Fibroblast of lung (primary cell): ENCODE results near the gene DDB1. TPM values are rescaled to one million over a fixed set of nuclear protein-coding genes. Genes with fewer than 3 reads are reported as not detected.

Experiments used
- DNase-seq, 2 donors: peaks; one replicate each; pipeline versions ENCODE4 v3.0.0 to v3.0.0-alpha.2; 2010; ENCODE audit warnings: low read depth in 2 of 2
- H2AFZ ChIP-seq: 2 replicates; pipeline ENCODE4 v1.5.1; 2012; ENCODE audit warnings: low read length, control low read depth, inconsistent platforms
- H3K27ac ChIP-seq: 2 replicates; pipeline ENCODE4 v1.5.1; 2011; ENCODE audit warnings: low read length, control low read depth; ENCODE audit not compliant: insufficient read depth
- H3K27me3 ChIP-seq: 2 replicates; pipeline ENCODE4 v1.5.1; 2011; ENCODE audit warnings: mild to moderate bottlenecking, low read length; ENCODE audit not compliant: control insufficient read depth, insufficient read depth
- H3K36me3 ChIP-seq: 2 replicates; pipeline ENCODE4 v1.5.1; 2011; ENCODE audit warnings: low read length; ENCODE audit not compliant: control insufficient read depth, insufficient read depth
- H3K4me1 ChIP-seq: 2 replicates; pipeline ENCODE4 v1.5.1; 2011; ENCODE audit warnings: low read length; ENCODE audit not compliant: control insufficient read depth, insufficient read depth; ENCODE audit errors: extremely low read depth
- H3K4me2 ChIP-seq: 2 replicates; pipeline ENCODE4 v1.5.1; 2011; ENCODE audit warnings: low read length, control low read depth; ENCODE audit not compliant: insufficient read depth; ENCODE audit errors: extremely low read depth
- H3K4me3 ChIP-seq, 4 experiments: fragments of 200-600 bp in 1 of 4; sonication (generic) in 1 of 4; replicated peaks in 1 of 4; 2 replicates each; pipeline ENCODE4 v1.5.1; 2011 to 2016; ENCODE audit warnings: low read length in 4 of 4, low read depth in 3 of 4, mild to moderate bottlenecking in 3 of 4, control low read depth in 2 of 4, inconsistent platforms in 1 of 4, mixed read lengths in 1 of 4; ENCODE audit not compliant: insufficient read depth in 1 of 4; ENCODE audit errors: control extremely low read depth in 1 of 4
- H3K79me2 ChIP-seq: 2 replicates; pipeline ENCODE4 v1.5.1; 2012; ENCODE audit warnings: mild to moderate bottlenecking, low read length, inconsistent platforms; ENCODE audit not compliant: control insufficient read depth, insufficient read depth
- H3K9ac ChIP-seq: 2 replicates; pipeline ENCODE4 v1.5.1; 2011; ENCODE audit warnings: mild to moderate bottlenecking, low read length, control low read depth; ENCODE audit not compliant: insufficient read depth
- H3K9me3 ChIP-seq: 2 replicates; pipeline ENCODE4 v1.5.1; 2012; ENCODE audit warnings: low read depth, low read length; ENCODE audit not compliant: control insufficient read depth, insufficient read depth
- H4K20me1 ChIP-seq: 2 replicates; pipeline ENCODE4 v1.5.1; 2011; ENCODE audit warnings: low read length; ENCODE audit not compliant: control insufficient read depth, insufficient read depth; ENCODE audit errors: extremely low read depth
- EZH2 ChIP-seq: IDR thresholded peaks from 2 replicates; pipeline ENCODE4 v1.5.1; 2012; ENCODE audit warnings: low read length, control low read depth, mild to moderate bottlenecking; ENCODE audit errors: missing control alignments
- polyA plus RNA-seq, 2 donors: library from polyadenylated mRNA; depleted of rRNA in 1 of 2; stranded (reverse) in 1 of 2; unstranded in 1 of 2; fragments of >200 nt; gene quantifications; 2 replicates each; pipeline ENCODE4 v1.2.1, GENCODE V29; 2011 to 2012; ENCODE audit warnings: missing spikeins in 1 of 2
- total RNA-seq: library from RNA; depleted of rRNA; stranded (reverse); fragments of >200 nt; gene quantifications from 2 replicates; pipeline ENCODE4 v1.2.1, GENCODE V29; 2014
- TF ChIP-seq, protein P1 (sequence below), 2 donors: IDR thresholded peaks in 1 of 2; conservative IDR thresholded peaks in 1 of 2; 1 replicate in 1 of 2; 2 replicates in 1 of 2; pipeline ENCODE4 v1.5.1; 2011 to 2012; ENCODE audit warnings: low read length in 2 of 2, control low read depth in 1 of 2, inconsistent platforms in 1 of 2, low read depth in 1 of 2, mild to moderate bottlenecking in 1 of 2

Gene DDB1
- total and polyA plus RNA-seq, 2 donors (not counting 1 experiment from before 2014, with no cell fraction given), result 282 to 298 TPM

DNA sequence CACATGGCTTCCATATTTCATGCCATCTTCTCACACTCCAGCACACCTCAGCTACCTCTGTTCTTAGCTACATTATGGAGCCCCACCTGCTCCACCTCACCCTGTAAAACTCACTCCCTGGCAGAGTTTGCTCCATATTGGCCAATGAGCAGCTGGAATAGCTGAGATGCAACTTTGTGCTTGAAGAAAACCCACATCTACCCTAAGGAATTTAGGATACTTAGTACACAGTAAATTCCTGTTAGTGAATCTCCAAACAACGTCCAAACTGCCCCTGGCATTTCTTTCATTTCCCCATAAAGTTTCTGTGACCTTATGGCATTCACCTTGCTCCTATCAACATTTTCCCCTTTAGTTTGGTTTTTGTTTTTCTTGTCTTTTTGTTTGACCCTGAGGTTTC, 35.6 kb downstream of the DDB1 start:
- Histone ChIP-seq H3K36me3 (peaks cover 17% of the 10 kb centered on the region), H3K27me3 (no peaks in the 10 kb centered on the region), H3K79me2 (no peaks in the 10 kb centered on the region), H3K9ac (no peak overlapping the region), H3K4me1 (peaks cover 30% of the 10 kb centered on the region), H3K27ac (peak overlapping the region; percentile 26), H2AFZ (no peak overlapping the region), H4K20me1 (no peaks in the 10 kb centered on the region), H3K4me2 (peak overlapping the region; percentile 15), H3K9me3 (no peaks in the 10 kb centered on the region), H3K4me3 (no peak overlapping the region)
- TF ChIP-seq EZH2, result no peak
- TF ChIP-seq, protein P1, sequence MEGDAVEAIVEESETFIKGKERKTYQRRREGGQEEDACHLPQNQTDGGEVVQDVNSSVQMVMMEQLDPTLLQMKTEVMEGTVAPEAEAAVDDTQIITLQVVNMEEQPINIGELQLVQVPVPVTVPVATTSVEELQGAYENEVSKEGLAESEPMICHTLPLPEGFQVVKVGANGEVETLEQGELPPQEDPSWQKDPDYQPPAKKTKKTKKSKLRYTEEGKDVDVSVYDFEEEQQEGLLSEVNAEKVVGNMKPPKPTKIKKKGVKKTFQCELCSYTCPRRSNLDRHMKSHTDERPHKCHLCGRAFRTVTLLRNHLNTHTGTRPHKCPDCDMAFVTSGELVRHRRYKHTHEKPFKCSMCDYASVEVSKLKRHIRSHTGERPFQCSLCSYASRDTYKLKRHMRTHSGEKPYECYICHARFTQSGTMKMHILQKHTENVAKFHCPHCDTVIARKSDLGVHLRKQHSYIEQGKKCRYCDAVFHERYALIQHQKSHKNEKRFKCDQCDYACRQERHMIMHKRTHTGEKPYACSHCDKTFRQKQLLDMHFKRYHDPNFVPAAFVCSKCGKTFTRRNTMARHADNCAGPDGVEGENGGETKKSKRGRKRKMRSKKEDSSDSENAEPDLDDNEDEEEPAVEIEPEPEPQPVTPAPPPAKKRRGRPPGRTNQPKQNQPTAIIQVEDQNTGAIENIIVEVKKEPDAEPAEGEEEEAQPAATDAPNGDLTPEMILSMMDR (conservative IDR thresholded peaks at IDR 0.05 in 1 of 2, IDR thresholded peaks at IDR 0.05 in 1 of 2; ENCODE audit: low read depth in 1 of 2, low read length in 2 of 2), result no peak
- DNase-seq, result peak in 1 of 2 donors; percentile 77

DNA sequence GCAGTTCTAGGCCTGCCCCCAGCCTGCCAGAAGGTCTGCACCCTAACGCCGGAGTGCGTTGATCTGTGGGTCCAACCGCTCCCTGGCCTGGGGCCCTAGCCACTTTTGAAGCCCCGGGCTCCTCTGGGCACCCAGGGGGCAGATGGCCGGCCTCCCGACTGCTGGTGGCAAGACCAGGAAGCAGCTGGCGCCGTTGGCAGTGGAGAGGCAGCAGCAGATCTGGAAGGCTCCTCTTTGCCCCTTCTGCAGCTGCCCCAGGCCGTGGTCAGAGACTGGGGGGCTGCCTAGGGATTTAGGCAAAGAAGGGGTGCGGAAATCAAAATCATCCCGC, 37.3 kb downstream of the DDB1 start:
- no peaks in the 10 kb centered on the region for H3K27me3 ChIP-seq
- H3K27ac ChIP-seq, result no peak overlapping the region
- H3K9ac ChIP-seq, result peak overlapping the region; percentile 62
- no peaks in the 10 kb centered on the region for H4K20me1 ChIP-seq
- H3K9me3 ChIP-seq, result no peaks in the 10 kb centered on the region
- H3K79me2 ChIP-seq, result no peaks in the 10 kb centered on the region
- H2AFZ ChIP-seq, result no peak overlapping the region
- DNase-seq, result no peak
- peaks cover 11% of the 10 kb centered on the region for H3K36me3 ChIP-seq
- TF ChIP-seq, protein P1 (conservative IDR thresholded peaks at IDR 0.05 in 1 of 2, IDR thresholded peaks at IDR 0.05 in 1 of 2; ENCODE audit: low read depth in 1 of 2, low read length in 2 of 2), result no peak
- no peak for TF ChIP-seq EZH2
- peaks cover 30% of the 10 kb centered on the region for H3K4me1 ChIP-seq
- peak overlapping the region in 2 of 4 experiments; percentile 47 to 69 for H3K4me3 ChIP-seq
- H3K4me2 ChIP-seq, result no peak overlapping the region

DNA sequence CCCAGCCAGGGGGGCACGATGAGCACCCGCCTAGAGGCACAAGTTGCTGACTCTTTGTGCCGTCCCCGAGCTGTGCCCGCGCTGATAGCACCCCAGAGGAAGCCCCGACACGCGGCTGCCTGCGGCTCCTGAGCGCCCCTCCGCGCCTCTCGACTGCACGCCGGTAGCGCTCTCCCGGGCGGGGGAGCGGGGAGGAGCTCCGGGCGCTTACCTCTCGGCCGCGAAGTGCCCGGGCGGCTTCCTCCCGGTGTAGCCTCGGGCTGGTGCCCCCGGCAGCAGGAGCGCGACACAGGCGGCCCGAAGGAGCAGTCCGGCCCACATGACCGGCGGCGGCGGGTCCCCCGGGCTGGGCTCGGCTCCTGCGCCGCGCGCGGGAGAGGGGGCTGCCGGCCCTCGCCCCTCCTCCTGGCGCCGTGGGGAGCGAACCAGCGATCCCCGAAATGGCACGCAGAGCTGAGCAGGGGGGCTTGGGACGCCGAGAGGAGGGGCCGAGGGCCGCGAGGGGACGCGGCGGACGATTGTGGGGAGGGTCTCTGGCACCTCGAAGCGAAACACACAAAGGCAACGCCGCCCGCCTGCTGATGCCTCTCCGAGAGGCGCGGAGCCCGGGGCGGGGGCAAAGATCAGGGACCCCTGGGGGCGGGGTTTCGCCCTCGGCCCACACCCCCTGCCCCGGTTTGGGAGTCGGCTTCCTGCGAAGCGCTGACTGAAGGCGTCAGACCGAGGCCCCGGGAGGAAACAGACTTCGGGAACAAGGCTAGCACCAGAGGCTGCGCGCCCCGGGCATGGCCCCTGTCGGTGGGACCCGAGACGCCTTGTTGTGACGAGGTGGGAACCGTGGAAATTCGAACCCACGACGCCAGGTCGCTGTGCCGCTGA, 37.9 kb downstream of the DDB1 start, which contains the start of gene VWCE:
Gene VWCE, minus strand, starts transcription at position 600 of the 879 bp plus-strand sequence. Its CDS starts 279 bp downstream, at position 321.
- H3K27ac ChIP-seq, result peak within 1 kb of the TSS; percentile 32

More for the DNA sequence above, 37.9 kb downstream of the DDB1 start, which contains the start of gene VWCE:
- no peaks in the 10 kb centered on the region for H3K27me3 ChIP-seq
- H3K9ac ChIP-seq, result peak within 1 kb of the TSS; percentile 62
- no peaks in the 10 kb centered on the region for H3K9me3 ChIP-seq
- H4K20me1 ChIP-seq, result no peaks in the 10 kb centered on the region
- H3K4me1 ChIP-seq, result peaks cover 30% of the 10 kb centered on the region
- H3K4me2 ChIP-seq, result peak within 1 kb of the TSS; percentile 97
- H3K4me3 ChIP-seq, result peak within 1 kb of the TSS; percentile 48 to 69 (median 54)
- TF ChIP-seq, protein P1 (conservative IDR thresholded peaks at IDR 0.05 in 1 of 2, IDR thresholded peaks at IDR 0.05 in 1 of 2; ENCODE audit: low read depth in 1 of 2, low read length in 2 of 2), result peak; percentile 31 to 39
- no peak for TF ChIP-seq EZH2
- peaks cover 5% of the 10 kb centered on the region for H3K36me3 ChIP-seq
- peak within 1 kb of the TSS; percentile 59 for H2AFZ ChIP-seq
- peak; percentile 49 to 51 for DNase-seq
- no peaks in the 10 kb centered on the region for H3K79me2 ChIP-seq
